SJCRH30 (cell line): Measurements from ENCODE around the gene PRKN. TPM values are rescaled to one million over a fixed set of nuclear protein-coding genes. Genes with fewer than 3 reads are reported as not detected.
"Not testable (repeated sequence)": the region's sequence is repeated elsewhere in the genome, so short reads cannot be mapped to it uniquely, and the experiment has no call there.

Experiments used
- DNase-seq, 2 experiments: peaks; one replicate each; pipeline ENCODE4 v3.0.0-alpha.2; 2015 to 2020
- H3K27ac ChIP-seq: fragments of 250-450 bp; sonication (Bioruptor Pico); 2 replicates; pipeline ENCODE4 v1.5.1; 2020; ENCODE audit warnings: mild to moderate bottlenecking, moderate library complexity
- H3K27me3 ChIP-seq: fragments of 250-450 bp; sonication (Bioruptor Pico); 2 replicates; pipeline ENCODE4 v1.5.1; 2020; ENCODE audit warnings: mild to moderate bottlenecking, moderate library complexity
- H3K36me3 ChIP-seq: fragments of 250-450 bp; sonication (Bioruptor Pico); 2 replicates; pipeline ENCODE4 v1.5.1; 2020; ENCODE audit warnings: mild to moderate bottlenecking, moderate library complexity
- H3K4me1 ChIP-seq: fragments of 250-450 bp; sonication (Bioruptor Pico); 2 replicates; pipeline ENCODE4 v1.5.1; 2020; ENCODE audit warnings: mild to moderate bottlenecking, moderate library complexity
- H3K4me3 ChIP-seq: fragments of 250-450 bp; sonication (Bioruptor Pico); 2 replicates; pipeline ENCODE4 v1.5.1; 2020; ENCODE audit warnings: mild to moderate bottlenecking, moderate library complexity
- H3K9me3 ChIP-seq: fragments of 250-450 bp; sonication (Bioruptor Pico); replicated peaks from 2 replicates; pipeline ENCODE4 v1.5.1; 2020; ENCODE audit warnings: mild to moderate bottlenecking, moderate library complexity
- total RNA-seq: library from RNA; depleted of rRNA; stranded (reverse); fragments of >200 nt; shearing (Covaris generic); gene quantifications from 2 replicates; pipeline ENCODE4 v1.2.3, GENCODE V29; 2014

Gene PRKN
- total RNA-seq, 1 experiment from 2014 or later, result not detected

DNA sequence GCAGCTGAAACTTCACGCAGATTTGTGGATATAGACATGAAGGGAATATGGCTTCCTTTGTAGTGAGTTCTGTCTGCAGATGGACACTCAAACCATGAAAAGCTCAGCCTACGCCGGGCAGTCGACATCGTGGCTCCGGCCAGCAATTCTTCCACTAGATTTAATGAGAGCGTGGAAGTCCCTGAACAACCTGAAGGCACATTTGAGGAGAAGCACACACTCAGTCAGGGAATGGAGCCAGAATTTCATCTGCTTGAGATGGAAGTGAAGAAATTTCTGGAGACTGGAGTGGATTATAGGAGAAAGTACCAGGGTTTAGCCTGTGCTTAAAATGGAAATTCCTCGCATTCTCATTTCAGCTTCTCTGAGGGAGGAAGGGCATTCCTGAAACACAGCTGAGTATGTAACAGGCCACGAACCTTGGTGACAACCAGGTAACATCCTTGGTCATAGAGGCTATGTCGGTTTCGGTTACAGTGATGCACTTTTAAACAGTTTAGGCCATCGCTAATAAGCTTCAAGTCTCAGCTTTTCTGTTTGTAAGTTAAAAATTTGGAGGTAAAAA lies 1373.2 kb downstream of the PRKN start:
- H3K27ac ChIP-seq, result no peak overlapping the region
- no peak for DNase-seq
- no peaks in the 10 kb centered on the region for H3K9me3 ChIP-seq
- H3K4me3 ChIP-seq, result no peak overlapping the region
- H3K36me3 ChIP-seq, result no peaks in the 10 kb centered on the region
- no peaks in the 10 kb centered on the region for H3K27me3 ChIP-seq
- H3K4me1 ChIP-seq, result peaks cover 5% of the 10 kb centered on the region; the same call in 1 of the 2 replicates

DNA sequence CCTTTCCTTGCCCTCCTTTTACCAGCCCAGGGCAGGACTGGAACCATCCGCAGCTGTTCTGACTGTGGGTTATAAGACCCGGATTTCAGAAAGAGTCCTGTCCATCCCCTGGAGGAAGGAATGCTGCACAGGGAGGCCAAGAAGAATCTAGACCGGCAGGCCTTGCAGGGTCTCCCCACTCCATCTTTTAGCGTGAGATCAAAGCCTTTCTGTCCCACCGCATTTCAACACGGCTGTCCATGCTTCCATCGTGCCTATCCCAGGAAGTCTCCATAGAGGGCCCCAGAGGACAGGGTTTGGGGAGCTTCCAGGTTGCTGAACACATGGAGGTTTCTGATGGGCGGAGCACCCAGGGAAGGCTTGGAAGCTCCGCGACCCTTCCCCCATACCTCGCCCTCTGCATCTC lies 1374.4 kb downstream of the PRKN start:
- no peaks in the 10 kb centered on the region for H3K9me3 ChIP-seq
- DNase-seq, result peak; percentile 43 to 69
- no peaks in the 10 kb centered on the region for H3K27me3 ChIP-seq
- no peak overlapping the region for H3K4me3 ChIP-seq
- H3K4me1 ChIP-seq, result peaks cover 5% of the 10 kb centered on the region; the same call in 1 of the 2 replicates
- no peaks in the 10 kb centered on the region for H3K36me3 ChIP-seq
- no peak overlapping the region for H3K27ac ChIP-seq

GRCh38 chr6:161351858-161352257 lies 1375.7 kb downstream of the PRKN start:
- Histone ChIP-seq H3K27me3 (no peaks in the 10 kb centered on the region), H3K9me3 (no peaks in the 10 kb centered on the region), H3K27ac (no peak overlapping the region), H3K4me3 (no peak overlapping the region), H3K4me1 (peaks cover 5% of the 10 kb centered on the region; the same call in 1 of the 2 replicates), H3K36me3 (no peaks in the 10 kb centered on the region)
- DNase-seq, result no peak

DNA sequence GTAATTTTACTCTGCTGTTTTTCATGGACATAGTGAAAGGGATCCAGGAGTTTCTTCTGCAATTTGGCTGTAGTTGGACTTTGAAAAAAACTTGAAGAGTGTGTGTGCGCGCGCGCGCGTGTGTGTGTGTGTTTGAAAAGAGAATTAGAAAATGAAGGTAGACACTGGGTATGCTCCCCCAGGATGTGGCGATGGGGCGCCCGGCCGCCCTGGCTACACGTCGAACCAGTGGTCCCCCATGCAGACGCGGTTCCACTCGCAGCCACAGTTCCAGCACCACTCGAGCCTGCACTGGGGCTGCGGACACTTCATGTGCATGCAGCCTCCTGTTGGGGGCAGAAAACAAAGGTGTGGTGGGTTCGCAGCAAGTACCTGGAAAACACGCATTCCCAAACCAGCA lies 1377.7 kb downstream of the PRKN start:
- H3K36me3 ChIP-seq, result no peaks in the 10 kb centered on the region
- no peak for DNase-seq
- no peaks in the 10 kb centered on the region for H3K27me3 ChIP-seq
- H3K4me1 ChIP-seq, result peaks cover 5% of the 10 kb centered on the region; the same call in 1 of the 2 replicates
- no peaks in the 10 kb centered on the region for H3K9me3 ChIP-seq
- no peak overlapping the region for H3K4me3 ChIP-seq
- H3K27ac ChIP-seq, result no peak overlapping the region

GRCh38 chr6:161348628-161348994 lies 1379.0 kb downstream of the PRKN start:
- Histone ChIP-seq H3K4me3 (no peak overlapping the region), H3K36me3 (no peaks in the 10 kb centered on the region), H3K27me3 (no peaks in the 10 kb centered on the region), H3K4me1 (no peaks in the 10 kb centered on the region), H3K27ac (no peak overlapping the region), H3K9me3 (no peaks in the 10 kb centered on the region)
- no peak for DNase-seq

GRCh38 chr6:161347988-161348627 lies 1379.5 kb downstream of the PRKN start:
- Histone ChIP-seq H3K27ac (no peak overlapping the region), H3K36me3 (no peaks in the 10 kb centered on the region), H3K27me3 (no peaks in the 10 kb centered on the region), H3K4me1 (no peaks in the 10 kb centered on the region), H3K9me3 (no peaks in the 10 kb centered on the region), H3K4me3 (no peak overlapping the region)
- no peak for DNase-seq

GRCh38 chr6:161347125-161347524 lies 1380.4 kb downstream of the PRKN start:
- Histone ChIP-seq H3K4me3 (no peak overlapping the region), H3K4me1 (no peaks in the 10 kb centered on the region), H3K27me3 (no peaks in the 10 kb centered on the region), H3K36me3 (no peaks in the 10 kb centered on the region), H3K9me3 (no peaks in the 10 kb centered on the region), H3K27ac (no peak overlapping the region)
- no peak for DNase-seq

DNA sequence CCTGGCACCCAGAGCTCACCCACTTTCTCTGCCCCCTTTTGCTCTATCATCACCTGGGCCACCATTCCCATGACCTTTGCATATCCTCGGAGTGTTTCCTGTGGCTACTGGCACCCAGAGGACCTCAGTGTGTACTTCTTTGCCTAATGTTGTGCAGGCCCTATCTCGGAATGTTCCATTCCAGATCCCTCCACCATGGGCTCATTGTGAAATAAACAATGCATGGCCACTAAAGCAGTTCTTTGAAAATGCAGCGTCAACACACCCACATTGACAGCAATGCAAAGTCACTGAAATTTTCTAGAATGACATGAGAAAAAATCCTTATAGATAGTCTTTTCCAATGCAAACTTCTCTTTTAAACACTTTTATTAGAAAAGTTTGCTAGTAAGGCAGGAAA lies 1380.8 kb downstream of the PRKN start:
- Histone ChIP-seq H3K27ac (no peak overlapping the region), H3K27me3 (no peaks in the 10 kb centered on the region), H3K4me1 (no peaks in the 10 kb centered on the region), H3K9me3 (no peaks in the 10 kb centered on the region), H3K4me3 (no peak overlapping the region), H3K36me3 (no peaks in the 10 kb centered on the region)
- DNase-seq, result no peak

GRCh38 chr6:161344626-161345025 lies 1382.9 kb downstream of the PRKN start:
- Histone ChIP-seq H3K4me1 (no peaks in the 10 kb centered on the region), H3K27me3 (no peaks in the 10 kb centered on the region), H3K9me3 (no peaks in the 10 kb centered on the region), H3K4me3 (no peak overlapping the region), H3K27ac (no peak overlapping the region), H3K36me3 (no peaks in the 10 kb centered on the region)
- DNase-seq, result no peak

GRCh38 chr6:161342039-161342438 lies 1385.5 kb downstream of the PRKN start:
- H3K9me3 ChIP-seq, result no peaks in the 10 kb centered on the region
- no peak overlapping the region for H3K4me3 ChIP-seq
- H3K27me3 ChIP-seq, result no peaks in the 10 kb centered on the region
- DNase-seq, result no peak
- no peaks in the 10 kb centered on the region for H3K36me3 ChIP-seq
- H3K4me1 ChIP-seq, result no peaks in the 10 kb centered on the region
- H3K27ac ChIP-seq, result no peak overlapping the region

GRCh38 chr6:161341638-161342037 lies 1385.9 kb downstream of the PRKN start:
- no peaks in the 10 kb centered on the region for H3K4me1 ChIP-seq
- H3K27ac ChIP-seq, result no peak overlapping the region
- no peak overlapping the region for H3K4me3 ChIP-seq
- no peak for DNase-seq
- no peaks in the 10 kb centered on the region for H3K9me3 ChIP-seq
- no peaks in the 10 kb centered on the region for H3K27me3 ChIP-seq
- H3K36me3 ChIP-seq, result no peaks in the 10 kb centered on the region

DNA sequence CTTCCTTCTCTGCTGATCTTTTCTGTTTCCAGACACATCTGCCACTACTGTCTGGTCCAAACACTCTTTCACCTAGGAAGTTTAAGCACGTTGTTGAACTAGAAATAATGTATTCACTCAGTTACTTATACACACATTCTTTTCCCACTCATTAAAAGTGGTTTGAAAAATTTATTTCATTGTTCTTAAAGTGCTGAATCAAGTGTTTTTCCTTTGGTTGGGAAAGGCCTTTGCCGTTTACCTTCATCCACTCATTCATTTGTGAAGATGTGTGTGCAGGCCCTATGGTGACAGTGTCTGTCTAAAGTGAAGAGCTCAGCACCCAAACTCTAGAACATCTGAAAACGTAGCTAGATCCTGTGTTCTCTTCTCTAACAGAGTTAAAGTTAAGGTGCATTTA lies 1389.6 kb downstream of the PRKN start:
- no peaks in the 10 kb centered on the region for H3K4me1 ChIP-seq
- no peaks in the 10 kb centered on the region for H3K36me3 ChIP-seq
- no peak overlapping the region for H3K27ac ChIP-seq
- H3K27me3 ChIP-seq, result no peaks in the 10 kb centered on the region
- no peaks in the 10 kb centered on the region for H3K9me3 ChIP-seq
- no peak for DNase-seq
- no peak overlapping the region for H3K4me3 ChIP-seq

DNA sequence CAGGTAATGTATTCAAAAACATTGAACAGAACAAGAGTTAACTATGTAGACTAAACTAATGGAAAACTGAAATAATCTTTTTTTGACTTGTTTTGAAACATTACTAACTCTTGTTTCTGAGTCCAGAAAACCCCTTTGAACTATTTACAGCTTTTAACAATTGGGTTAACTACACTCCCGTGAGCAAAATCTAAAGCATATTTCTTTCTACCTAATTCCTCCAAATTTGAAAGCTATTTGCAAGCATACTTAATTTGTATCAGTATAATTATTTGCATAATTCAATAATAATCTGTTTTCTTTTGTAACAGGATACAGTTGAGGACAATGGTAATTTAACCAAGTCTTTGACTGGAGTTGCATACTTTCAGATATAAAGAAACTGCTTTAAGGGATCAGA lies 1391.1 kb downstream of the PRKN start:
- DNase-seq, result no peak
- no peaks in the 10 kb centered on the region for H3K9me3 ChIP-seq
- H3K4me3 ChIP-seq, result no peak overlapping the region
- no peaks in the 10 kb centered on the region for H3K36me3 ChIP-seq
- H3K27ac ChIP-seq, result no peak overlapping the region
- H3K4me1 ChIP-seq, result no peaks in the 10 kb centered on the region
- no peaks in the 10 kb centered on the region for H3K27me3 ChIP-seq

DNA sequence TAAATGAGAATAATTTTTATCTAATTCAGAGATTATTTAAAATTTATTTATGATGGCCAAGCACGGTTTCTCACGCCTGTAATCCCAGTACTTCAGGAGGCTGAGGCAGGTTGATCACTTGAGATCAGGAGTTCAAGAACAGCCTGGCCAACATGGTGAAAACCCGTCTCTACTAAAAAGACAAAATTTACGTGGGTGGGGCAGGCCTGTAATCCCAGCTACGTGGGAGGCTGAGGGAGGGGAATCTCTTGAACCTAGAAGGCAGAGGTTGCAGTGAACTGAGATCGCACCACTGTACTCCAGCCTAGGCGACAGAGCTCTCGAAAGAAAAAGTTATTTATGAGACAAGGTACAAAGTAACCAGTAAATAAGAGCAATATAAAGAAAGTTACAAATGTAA lies 1394.2 kb downstream of the PRKN start:
- Histone ChIP-seq H3K4me3 (no peak overlapping the region), H3K36me3 (no peaks in the 10 kb centered on the region), H3K27ac (no peak overlapping the region), H3K9me3 (peaks cover under 1% of the 10 kb centered on the region; the same call in 1 of the 2 replicates), H3K27me3 (no peaks in the 10 kb centered on the region), H3K4me1 (no peaks in the 10 kb centered on the region)
- DNase-seq, result no peak

GRCh38 chr6:161331402-161332081 lies 1396.0 kb downstream of the PRKN start:
- not testable (repeated sequence) for H3K4me3 ChIP-seq, H3K27ac ChIP-seq, H3K27me3 ChIP-seq, H3K4me1 ChIP-seq, DNase-seq, H3K36me3 ChIP-seq
- peaks cover 11% of the 10 kb centered on the region for H3K9me3 ChIP-seq
